Measurements from ENCODE around the gene CPNE2.

CPNE2 gene

GRCh38 chr16:57098188-57098841 is 5.9 kb downstream of the CPNE2 start:
- no peak for TF ChIP-seq TAF1 (IDR thresholded peaks at IDR 0.05; ENCODE audit: borderline replicate concordance, insufficient read depth, low read length)
- TF ChIP-seq POLR2AphosphoS5 (IDR thresholded peaks at IDR 0.05; ENCODE audit: low read depth, low read length), result no peak
- TF ChIP-seq REST (IDR thresholded peaks at IDR 0.05; ENCODE audit: insufficient read depth in 1 of 2, low read depth in 2 of 2, low read length in 2 of 2), result no peak
- TF ChIP-seq FOXP2 (optimal IDR thresholded peaks at IDR 0.05; ENCODE audit: borderline replicate concordance, extremely low read depth, extremely low read length, insufficient read depth), result no peak
- no peak for TF ChIP-seq SIN3A (IDR thresholded peaks at IDR 0.05; ENCODE audit: borderline replicate concordance, insufficient read depth, low read length)

GRCh38 chr16:57100445-57100844 is 8.1 kb downstream of the CPNE2 start:
- no peak for TF ChIP-seq POLR2AphosphoS5 (IDR thresholded peaks at IDR 0.05; ENCODE audit: low read depth, low read length)
- TF ChIP-seq SIN3A (IDR thresholded peaks at IDR 0.05; ENCODE audit: borderline replicate concordance, insufficient read depth, low read length), result no peak
- TF ChIP-seq TAF1 (IDR thresholded peaks at IDR 0.05; ENCODE audit: borderline replicate concordance, insufficient read depth, low read length), result no peak
- no peak for TF ChIP-seq REST (IDR thresholded peaks at IDR 0.05; ENCODE audit: insufficient read depth in 1 of 2, low read depth in 2 of 2, low read length in 2 of 2)
- TF ChIP-seq FOXP2 (optimal IDR thresholded peaks at IDR 0.05; ENCODE audit: borderline replicate concordance, extremely low read depth, extremely low read length, insufficient read depth), result no peak

GRCh38 chr16:57102888-57103851 is 10.8 kb downstream of the CPNE2 start:
- TF ChIP-seq POLR2AphosphoS5 (IDR thresholded peaks at IDR 0.05; ENCODE audit: low read depth, low read length) (no peak), FOXP2 (optimal IDR thresholded peaks at IDR 0.05; ENCODE audit: borderline replicate concordance, extremely low read depth, extremely low read length, insufficient read depth) (no peak), SIN3A (IDR thresholded peaks at IDR 0.05; ENCODE audit: borderline replicate concordance, insufficient read depth, low read length) (no peak), REST (IDR thresholded peaks at IDR 0.05; ENCODE audit: insufficient read depth in 1 of 2, low read depth in 2 of 2, low read length in 2 of 2) (no peak), TAF1 (IDR thresholded peaks at IDR 0.05; ENCODE audit: borderline replicate concordance, insufficient read depth, low read length) (no peak)

GRCh38 chr16:57104706-57105105 is 12.3 kb downstream of the CPNE2 start:
- TF ChIP-seq SIN3A (IDR thresholded peaks at IDR 0.05; ENCODE audit: borderline replicate concordance, insufficient read depth, low read length) (no peak), FOXP2 (optimal IDR thresholded peaks at IDR 0.05; ENCODE audit: borderline replicate concordance, extremely low read depth, extremely low read length, insufficient read depth) (no peak), REST (IDR thresholded peaks at IDR 0.05; ENCODE audit: insufficient read depth in 1 of 2, low read depth in 2 of 2, low read length in 2 of 2) (no peak), TAF1 (IDR thresholded peaks at IDR 0.05; ENCODE audit: borderline replicate concordance, insufficient read depth, low read length) (no peak), POLR2AphosphoS5 (IDR thresholded peaks at IDR 0.05; ENCODE audit: low read depth, low read length) (no peak)

Measured in PFSK-1 (cell line).